WTC11 (cell line): ENCODE results near the gene DYSF. TPM values are rescaled to one million over a fixed set of nuclear protein-coding genes. Genes with fewer than 3 reads are reported as not detected.

ENCODE experiments used
- ATAC-seq: fragments of 200-7000 bp; cut with Tn5 transposase; 2 replicates; pipeline ENCODE4 v1.10.0; 2021; ENCODE audit warnings: mild to moderate bottlenecking, moderate library complexity
- CTCF ChIA-PET: fragments of 300-600 bp; sonication (Branson Sonifier 250); formaldehyde crosslinking; loops from one replicate; lab custom pipeline; 2021; ENCODE audit warnings: antibody characterized with exemption; lab: Charles Lee
- POLR2A ChIA-PET: fragments of 350-600 bp; sonication (Branson Sonifier 250); formaldehyde crosslinking; loops from one replicate; lab custom pipeline; 2021; ENCODE audit warnings: antibody characterized with exemption; lab: Charles Lee
- DNase-seq: peaks from one replicate; pipeline ENCODE4 v3.0.0; 2021; ENCODE audit warnings: low spot score
- H3K27ac Mint-ChIP-seq: 2 replicates; pipeline ENCODE4 v1.8.0; 2021; ENCODE audit warnings: mixed read lengths
- H3K27me3 Mint-ChIP-seq: 2 replicates; pipeline ENCODE4 v1.8.0; 2021; ENCODE audit warnings: low read depth, mild to moderate bottlenecking, moderate library complexity, mixed read lengths
- H3K36me3 Mint-ChIP-seq: 2 replicates; pipeline ENCODE4 v1.8.0; 2021; ENCODE audit warnings: mixed read lengths
- H3K4me1 Mint-ChIP-seq: 2 replicates; pipeline ENCODE4 v1.8.0; 2022; ENCODE audit warnings: mixed read lengths
- H3K4me3 Mint-ChIP-seq: 2 replicates; pipeline ENCODE4 v1.8.0; 2021; ENCODE audit warnings: mild to moderate bottlenecking, moderate library complexity, mixed read lengths
- H3K9me3 Mint-ChIP-seq: 2 replicates; pipeline ENCODE4 v1.8.0; 2021; ENCODE audit warnings: mixed read lengths
- ATF1 ChIP-seq: sonication (generic); formaldehyde crosslinking; IDR thresholded peaks from 2 replicates; pipeline ENCODE4 v1.8.1; 2023; ENCODE audit warnings: mild to moderate bottlenecking, moderate library complexity, missing genetic modification reagents
- CBFB ChIP-seq: sonication (generic); formaldehyde crosslinking; IDR thresholded peaks from 2 replicates; pipeline ENCODE4 v1.8.1; 2022; ENCODE audit warnings: mild to moderate bottlenecking, low read depth, missing genetic modification reagents
- CTCF ChIP-seq: fragments of 200-600 bp; IDR thresholded peaks from 2 replicates; pipeline ENCODE4 v1.8.0; 2022; ENCODE audit warnings: antibody characterized with exemption
- FOXJ3 ChIP-seq: sonication (generic); formaldehyde crosslinking; IDR thresholded peaks from 2 replicates; pipeline ENCODE4 v1.9.0; 2021; ENCODE audit warnings: missing genetic modification reagents, mild to moderate bottlenecking, borderline replicate concordance
- HMGA2 ChIP-seq: fragments of 250-450 bp; sonication (Bioruptor Pico); IDR thresholded peaks from 2 replicates; pipeline ENCODE4 v1.4.0; 2021; ENCODE audit warnings: mild to moderate bottlenecking, moderate library complexity
- IRF1 ChIP-seq: sonication (generic); formaldehyde crosslinking; IDR thresholded peaks from 2 replicates; pipeline ENCODE4 v1.8.0; 2023; ENCODE audit warnings: missing genetic modification reagents
- KAT7 ChIP-seq: sonication (generic); formaldehyde crosslinking; IDR thresholded peaks from 2 replicates; pipeline ENCODE4 v1.8.1; 2023; ENCODE audit warnings: missing genetic modification reagents, mild to moderate bottlenecking, borderline replicate concordance
- MAX ChIP-seq: sonication (generic); formaldehyde crosslinking; IDR thresholded peaks from 2 replicates; pipeline ENCODE4 v1.8.0; 2022; ENCODE audit warnings: mild to moderate bottlenecking, missing genetic modification reagents
- MLX ChIP-seq: sonication (generic); formaldehyde crosslinking; IDR thresholded peaks from 2 replicates; pipeline ENCODE4 v1.8.1; 2023; ENCODE audit warnings: mild to moderate bottlenecking, missing genetic modification reagents, moderate library complexity
- NFYB ChIP-seq: sonication (generic); formaldehyde crosslinking; conservative IDR thresholded peaks from 2 replicates; pipeline ENCODE4 v1.8.0; 2022; ENCODE audit warnings: low read depth, missing genetic modification reagents
- NR1H2 ChIP-seq: sonication (generic); formaldehyde crosslinking; IDR thresholded peaks from 2 replicates; pipeline ENCODE4 v1.9.0; 2021; ENCODE audit warnings: mild to moderate bottlenecking, moderate library complexity, missing genetic modification reagents
- NR3C1 ChIP-seq: sonication (generic); formaldehyde crosslinking; conservative IDR thresholded peaks from 2 replicates; pipeline ENCODE4 v1.8.1; 2023; ENCODE audit warnings: low read depth, mild to moderate bottlenecking, missing genetic modification reagents
- PRDM15 ChIP-seq: sonication (generic); formaldehyde crosslinking; IDR thresholded peaks from 2 replicates; pipeline ENCODE4 v1.8.0; 2022; ENCODE audit warnings: missing genetic modification reagents
- SMAD4 ChIP-seq: sonication (generic); formaldehyde crosslinking; IDR thresholded peaks from 2 replicates; pipeline ENCODE4 v1.8.0; 2022; ENCODE audit warnings: mild to moderate bottlenecking, missing genetic modification reagents
- ZMAT4 ChIP-seq: fragments of 250-450 bp; sonication (Bioruptor Pico); IDR thresholded peaks from 2 replicates; pipeline ENCODE4 v1.9.0; 2021; ENCODE audit warnings: mild to moderate bottlenecking
- ZNF138 ChIP-seq: sonication (generic); formaldehyde crosslinking; conservative IDR thresholded peaks from 2 replicates; pipeline ENCODE4 v1.8.1; 2022; ENCODE audit warnings: mild to moderate bottlenecking, moderate library complexity, missing genetic modification reagents
- ZNF232 ChIP-seq: sonication (generic); formaldehyde crosslinking; IDR thresholded peaks from 2 replicates; pipeline ENCODE4 v1.8.0; 2022; ENCODE audit warnings: mild to moderate bottlenecking, missing genetic modification reagents
- ZNF263 ChIP-seq: sonication (generic); formaldehyde crosslinking; IDR thresholded peaks from 2 replicates; pipeline ENCODE4 v1.8.1; 2022; ENCODE audit warnings: low read depth, mild to moderate bottlenecking, moderate library complexity, missing genetic modification reagents
- ZNF423 ChIP-seq: fragments of 250-450 bp; sonication (Bioruptor Pico); IDR thresholded peaks from 2 replicates; pipeline ENCODE4 v2.1.2; 2022; ENCODE audit warnings: mild to moderate bottlenecking, moderate library complexity
- total RNA-seq: library from RNA; stranded (reverse); gene quantifications from 3 replicates; pipeline ENCODE4 v1.2.3, GENCODE V29; 2021

Gene DYSF
- total RNA-seq, 1 experiment from 2014 or later: 14.8 TPM

GRCh38 chr2:71713581-71714580, 260.5 kb downstream of the DYSF start (continued):
- TF ChIP-seq ZNF423 (no peak), KAT7 (CRISPR knock-in tag) (no peak)

GRCh38 chr2:71714601-71715240, 261.4 kb downstream of the DYSF start:
- no peak overlapping the region for H3K4me3 Mint-ChIP-seq
- H3K27me3 Mint-ChIP-seq: no peaks in the 10 kb centered on the region; the same call in 1 of the 2 replicates
- no peak for ATAC-seq
- no peaks in the 10 kb centered on the region for H3K4me1 Mint-ChIP-seq
- no peaks in the 10 kb centered on the region for H3K36me3 Mint-ChIP-seq
- POLR2A ChIA-PET: no interaction called here
- CTCF ChIA-PET: no interaction called here
- no peak overlapping the region for H3K27ac Mint-ChIP-seq
- H3K9me3 Mint-ChIP-seq: no peaks in the 10 kb centered on the region
- TF ChIP-seq MAX: no peak
- no peak for TF ChIP-seq NFYB (CRISPR knock-in tag)
- no peak for TF ChIP-seq ZMAT4
- TF ChIP-seq ATF1: no peak
- no peak for TF ChIP-seq HMGA2 (CRISPR knock-in tag)
- TF ChIP-seq ZNF232: no peak
- no peak for TF ChIP-seq CBFB (CRISPR knock-in tag)
- no peak for TF ChIP-seq CTCF
- no peak for TF ChIP-seq FOXJ3 (CRISPR knock-in tag)
- no peak for TF ChIP-seq IRF1 (CRISPR knock-in tag)
- TF ChIP-seq NR1H2 (CRISPR knock-in tag): no peak
- no peak for TF ChIP-seq ZNF263 (CRISPR knock-in tag)
- no peak for TF ChIP-seq MLX
- TF ChIP-seq, all 79 proteins: peak for 0
- no peak for DNase-seq

GRCh38 chr2:71715241-71715750, 261.9 kb downstream of the DYSF start:
- H3K27me3 Mint-ChIP-seq: no peaks in the 10 kb centered on the region; the same call in 1 of the 2 replicates
- TF ChIP-seq NR3C1 (CRISPR knock-in tag) (no peak), SMAD4 (CRISPR knock-in tag) (no peak), ZNF138 (CRISPR knock-in tag) (no peak), PRDM15 (no peak)

More at GRCh38 chr2:71715241-71715750, 261.9 kb downstream of the DYSF start:
- Mint-ChIP-seq H3K9me3 (no peaks in the 10 kb centered on the region), H3K4me3 (no peak overlapping the region), H3K27ac (no peak overlapping the region), H3K4me1 (no peaks in the 10 kb centered on the region), H3K36me3 (no peaks in the 10 kb centered on the region)
- ChIA-PET CTCF (no interaction called here), POLR2A (no interaction called here)
- DNase-seq: no peak
- ATAC-seq: no peak
